ENCODE data around the gene TXNDC2. TPM values are rescaled to one million over a fixed set of nuclear protein-coding genes. Genes with fewer than 3 reads are reported as not detected.

Gene TXNDC2
- total and polyA plus RNA-seq, 9 of the 15 experiments (the other 6 are each of a cell fraction or from before 2014, with no cell fraction given) = 1.2 to 4.9 (median 2.3) TPM

GRCh38 chr18:9934274-9934673, 48.5 kb downstream of the TXNDC2 start:
- Histone ChIP-seq H3K36me3 (ENCODE audit: control insufficient read depth, insufficient read depth, low read length) (peaks cover 82% of the 10 kb centered on the region), H3K27ac (ENCODE audit: extremely low read depth, low read depth, low read length) (no peak overlapping the region; the same call in 2 of the 3 replicates), H3K9me3 (replicated peaks; ENCODE audit: control insufficient read depth, insufficient read depth, low read depth, low read length) (no peaks in the 10 kb centered on the region; the same call in 1 of the 2 replicates), H4K20me1 (replicated peaks; ENCODE audit: control insufficient read depth, insufficient read depth, low read length) (no peaks in the 10 kb centered on the region), H3K4me3 (no peak overlapping the region), H2AFZ (ENCODE audit: low read depth, low read length) (no peak overlapping the region), H3K27me3 (ENCODE audit: control insufficient read depth in 2 of 2, insufficient read depth in 2 of 2, low read length in 2 of 2) (no peaks in the 10 kb centered on the region), H3K9ac (ENCODE audit: insufficient read depth in 1 of 2, low read depth in 2 of 2, low read length in 2 of 2) (no peak overlapping the region), H3K79me2 (ENCODE audit: control insufficient read depth, insufficient read depth, low read length) (peaks cover 99% of the 10 kb centered on the region), H3K4me1 (replicated peaks in 1 of 2; ENCODE audit: control insufficient read depth in 2 of 2, insufficient read depth in 2 of 2, low read length in 2 of 2) (peaks cover 0 to 21% of the 10 kb centered on the region in 2 experiments; a peak in 2 of 5 replicates), H3K4me2 (ENCODE audit: insufficient read depth, low read length) (no peak overlapping the region), H3K9me1 (ENCODE audit: control insufficient read depth, insufficient read depth, low read length) (no peaks in the 10 kb centered on the region)
- CTCF ChIA-PET (ENCODE audit: low intra/inter-chr PET ratio) = no interaction called here
- no peak for FAIRE-seq
- ATAC-seq = no peak
- no peak for DNase-seq (ENCODE audit: extremely low read depth in 1 of 4, low spot score in 3 of 4)
- intact Hi-C loops (cut with micrococcal nuclease) = no loop called here
- POLR2A ChIA-PET = interaction anchor here (0.6 to 2.6 kb wide), 4 partner anchors 8 to 84 kb away, joined by 3 to 10 read pairs (median 4); no protein-coding TSS in a partner anchor
- 86% methylated on average over 3 of the region's 3 CpGs for WGBS (ENCODE audit: insufficient coverage, low coverage, missing lambda C conversion rate)
- TF ChIP-seq CEBPB (tag; IDR thresholded peaks at IDR 0.05) (0 out of 2 replicates have a peak, but pooled peaks have one; percentile 0), BRF1 (IDR thresholded peaks at IDR 0.05; ENCODE audit: borderline replicate concordance, extremely low read depth, insufficient read length) (no peak), ZNF280A (IDR thresholded peaks at IDR 0.05; ENCODE audit: low read depth, partially characterized antibody) (no peak), ZNF780A (CRISPR knock-in tag; IDR thresholded peaks at IDR 0.05) (no peak), NONO (IDR thresholded peaks at IDR 0.05; ENCODE audit: low read depth in 2 of 2, low read length in 1 of 2) (no peak), TFAM (CRISPR knock-in tag; conservative IDR thresholded peaks at IDR 0.05) (no peak), POLR2H (tag; IDR thresholded peaks at IDR 0.05; ENCODE audit: low read depth) (peak; percentile 28; the same call in 1 of the 2 replicates)
- BruUV-seq (replicated peaks) = no TSS peak
- in situ Hi-C loops (cut with MboI) = no loop called here

Small RNA genes lying within 50 kb of the gene (small RNA-seq; reads per million reads assigned to genes)
- gene RNA5SP449 (not detected), gene RNA5SP450 (1.3 reads per million, percentile 70 among the genes with 10 or more reads in this experiment)

Other genes with a start within 250 kb of the TXNDC2 start
- gene RAB31, start 177.7 kb upstream of the TXNDC2 start, total RNA-seq (2014; rRNA removed) = 34.9 and 43.1 TPM in 2 replicates
- 44.1 and 51.7 TPM in 2 replicates for gene RAB31, start 177.7 kb upstream of the TXNDC2 start, total RNA-seq (2014; rRNA removed; fragmentation: Illumina TruSeq; extraction: Trizol)
- gene RAB31, start 177.7 kb upstream of the TXNDC2 start, total RNA-seq (2015; rRNA removed; fragmentation: Illumina TruSeq; extraction: Trizol) = 36.8 and 41.3 TPM in 2 replicates
- gene RAB31, start 177.7 kb upstream of the TXNDC2 start, total RNA-seq (2021) = 57.7 and 66.1 TPM in 2 replicates
- gene RAB31, start 177.7 kb upstream of the TXNDC2 start, polyA plus RNA-seq (2011; rRNA removed) = 32.8 and 70.4 TPM in 2 replicates
- 47.9 and 50.9 TPM in 2 replicates for gene RAB31, start 177.7 kb upstream of the TXNDC2 start, polyA plus RNA-seq (2014; fragmentation: Illumina TruSeq; extraction: Trizol)
- 10 to 100 TPM; 20.7 to 25.6 TPM for gene RAB31, start 177.7 kb upstream of the TXNDC2 start, polyA plus RNA-seq (2014; fragmentation: Nextera tagmentation; extraction: Ambion mirVana)
- gene RAB31, start 177.7 kb upstream of the TXNDC2 start, polyA plus RNA-seq (2014; rRNA removed) = 25.6 and 29.0 TPM in 2 replicates
- 516 and 526 TPM in 2 replicates for gene VAPA, start 28.0 kb downstream of the TXNDC2 start, total RNA-seq (2014; rRNA removed)
- gene VAPA, start 28.0 kb downstream of the TXNDC2 start, total RNA-seq (2014; rRNA removed; fragmentation: Illumina TruSeq; extraction: Trizol) = 624 and 729 TPM in 2 replicates
- gene VAPA, start 28.0 kb downstream of the TXNDC2 start, total RNA-seq (2015; rRNA removed; fragmentation: Illumina TruSeq; extraction: Trizol) = 726 and 732 TPM in 2 replicates
- gene VAPA, start 28.0 kb downstream of the TXNDC2 start, total RNA-seq (2021) = 504 and 509 TPM in 2 replicates
- 544 and 809 TPM in 2 replicates for gene VAPA, start 28.0 kb downstream of the TXNDC2 start, polyA plus RNA-seq (2011; rRNA removed)
- gene VAPA, start 28.0 kb downstream of the TXNDC2 start, polyA plus RNA-seq (2014; fragmentation: Illumina TruSeq; extraction: Trizol) = 790 and 902 TPM in 2 replicates
- 100 to 1,000 TPM; 219 to 224 TPM for gene VAPA, start 28.0 kb downstream of the TXNDC2 start, polyA plus RNA-seq (2014; fragmentation: Nextera tagmentation; extraction: Ambion mirVana)
- gene VAPA, start 28.0 kb downstream of the TXNDC2 start, polyA plus RNA-seq (2014; rRNA removed) = 455 and 489 TPM in 2 replicates

Data from K562 (cell line).